ENCODE measurements around the gene F7.

Gene F7

DNA sequence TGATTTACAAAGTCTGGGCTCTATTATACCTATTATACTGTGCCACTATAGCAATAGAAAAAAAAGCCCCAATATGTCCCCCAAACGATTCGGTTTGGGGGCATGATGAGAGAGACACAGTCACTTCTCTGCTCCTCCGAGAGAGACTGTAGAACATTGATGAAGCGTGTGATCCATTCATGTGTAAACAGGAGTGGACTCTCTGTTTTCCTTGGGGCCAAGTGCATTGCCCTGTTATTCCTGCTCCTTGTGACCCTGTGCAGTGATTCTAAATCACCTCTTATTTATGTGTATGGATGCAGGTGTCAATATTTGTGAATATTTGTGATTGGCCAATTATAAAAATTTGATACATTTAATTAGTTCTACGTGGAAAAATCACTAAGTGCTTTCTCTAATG is 34.0 kb downstream of the F7 start:
- no peaks in the 10 kb centered on the region for H3K79me2 ChIP-seq (ENCODE audit: insufficient read depth, low read length)
- no peak overlapping the region for H3K4me3 ChIP-seq (ENCODE audit: insufficient read depth, low read length, poor library complexity, severe bottlenecking)
- H3K36me3 ChIP-seq (ENCODE audit: low read length) = no peaks in the 10 kb centered on the region
- no peaks in the 10 kb centered on the region for H3K9me3 ChIP-seq (ENCODE audit: insufficient read depth, low read length)
- H3K9ac ChIP-seq (ENCODE audit: low read length) = no peak overlapping the region
- H3F3A ChIP-seq (ENCODE audit: insufficient read depth) = no peaks in the 10 kb centered on the region
- no peaks in the 10 kb centered on the region for H3K27me3 ChIP-seq (ENCODE audit: low read length)
- H3K27ac ChIP-seq (ENCODE audit: low read depth, low read length) = no peak overlapping the region
- TF ChIP-seq, protein P1, sequence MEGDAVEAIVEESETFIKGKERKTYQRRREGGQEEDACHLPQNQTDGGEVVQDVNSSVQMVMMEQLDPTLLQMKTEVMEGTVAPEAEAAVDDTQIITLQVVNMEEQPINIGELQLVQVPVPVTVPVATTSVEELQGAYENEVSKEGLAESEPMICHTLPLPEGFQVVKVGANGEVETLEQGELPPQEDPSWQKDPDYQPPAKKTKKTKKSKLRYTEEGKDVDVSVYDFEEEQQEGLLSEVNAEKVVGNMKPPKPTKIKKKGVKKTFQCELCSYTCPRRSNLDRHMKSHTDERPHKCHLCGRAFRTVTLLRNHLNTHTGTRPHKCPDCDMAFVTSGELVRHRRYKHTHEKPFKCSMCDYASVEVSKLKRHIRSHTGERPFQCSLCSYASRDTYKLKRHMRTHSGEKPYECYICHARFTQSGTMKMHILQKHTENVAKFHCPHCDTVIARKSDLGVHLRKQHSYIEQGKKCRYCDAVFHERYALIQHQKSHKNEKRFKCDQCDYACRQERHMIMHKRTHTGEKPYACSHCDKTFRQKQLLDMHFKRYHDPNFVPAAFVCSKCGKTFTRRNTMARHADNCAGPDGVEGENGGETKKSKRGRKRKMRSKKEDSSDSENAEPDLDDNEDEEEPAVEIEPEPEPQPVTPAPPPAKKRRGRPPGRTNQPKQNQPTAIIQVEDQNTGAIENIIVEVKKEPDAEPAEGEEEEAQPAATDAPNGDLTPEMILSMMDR (IDR thresholded peaks at IDR 0.05; ENCODE audit: insufficient read depth, low read length, poor library complexity, severe bottlenecking) = no peak
- TF ChIP-seq EZH2phosphoT487 (conservative IDR thresholded peaks at IDR 0.05; ENCODE audit: low read length) = no peak
- H3K9me2 ChIP-seq (replicated peaks; ENCODE audit: insufficient read depth, low read length) = no peaks in the 10 kb centered on the region
- H2AFZ ChIP-seq (ENCODE audit: low read depth, low read length, severe bottlenecking) = no peak overlapping the region
- H3K4me2 ChIP-seq (ENCODE audit: low read depth, low read length, poor library complexity, severe bottlenecking) = no peak overlapping the region
- H4K20me1 ChIP-seq (ENCODE audit: low read depth, low read length) = no peaks in the 10 kb centered on the region

DNA sequence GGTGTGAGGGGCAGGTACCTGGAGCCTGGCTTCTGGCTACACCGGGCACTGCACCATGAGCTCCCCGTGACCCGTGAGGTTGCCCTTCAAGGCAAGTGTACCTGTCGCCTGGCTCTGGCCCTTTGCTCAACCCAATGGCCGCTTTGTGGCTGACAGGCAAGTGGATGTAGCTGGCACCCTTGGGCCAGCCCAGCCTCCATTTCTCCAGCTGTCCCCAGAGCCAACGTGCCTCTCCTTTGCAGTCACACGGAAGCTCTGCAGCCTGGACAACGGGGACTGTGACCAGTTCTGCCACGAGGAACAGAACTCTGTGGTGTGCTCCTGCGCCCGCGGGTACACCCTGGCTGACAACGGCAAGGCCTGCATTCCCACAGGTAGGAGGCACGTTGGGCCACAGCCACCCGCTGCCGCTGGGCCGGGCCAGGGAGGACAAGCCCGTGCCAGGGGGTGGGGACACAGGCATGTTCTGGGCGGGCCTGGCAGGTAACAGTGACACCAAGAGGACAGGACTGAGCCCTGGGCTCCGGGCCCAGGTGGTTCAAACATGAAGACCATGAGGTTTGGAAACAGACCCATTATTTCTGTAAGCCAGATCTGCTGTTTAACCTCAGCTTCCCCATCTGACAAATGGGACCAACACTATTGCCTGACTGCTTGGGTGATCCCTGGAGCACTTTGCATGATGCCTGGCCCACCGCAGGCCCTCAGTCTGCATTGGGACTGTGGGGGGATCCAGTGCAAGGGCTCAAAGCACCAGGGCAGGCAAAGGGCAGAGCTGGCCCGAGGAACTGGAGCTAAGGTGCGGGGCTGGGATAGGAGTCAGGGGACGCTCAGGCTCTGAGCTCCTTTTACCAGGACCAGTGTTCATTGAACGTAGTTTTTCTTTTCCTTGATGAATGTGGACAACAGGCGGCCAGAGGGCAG is 35.3 kb downstream of the F7 start:
- Histone ChIP-seq H3K9ac (ENCODE audit: low read length) (no peak overlapping the region), H3F3A (ENCODE audit: insufficient read depth) (no peaks in the 10 kb centered on the region), H3K36me3 (ENCODE audit: low read length) (no peaks in the 10 kb centered on the region), H3K27me3 (ENCODE audit: low read length) (no peaks in the 10 kb centered on the region), H3K27ac (ENCODE audit: low read depth, low read length) (no peak overlapping the region), H3K4me2 (ENCODE audit: low read depth, low read length, poor library complexity, severe bottlenecking) (no peak overlapping the region), H3K79me2 (ENCODE audit: insufficient read depth, low read length) (no peaks in the 10 kb centered on the region), H3K4me3 (ENCODE audit: insufficient read depth, low read length, poor library complexity, severe bottlenecking) (no peak overlapping the region), H4K20me1 (ENCODE audit: low read depth, low read length) (no peaks in the 10 kb centered on the region), H3K9me3 (ENCODE audit: insufficient read depth, low read length) (no peaks in the 10 kb centered on the region), H3K9me2 (replicated peaks; ENCODE audit: insufficient read depth, low read length) (no peaks in the 10 kb centered on the region), H2AFZ (ENCODE audit: low read depth, low read length, severe bottlenecking) (no peak overlapping the region)
- TF ChIP-seq EZH2phosphoT487 (conservative IDR thresholded peaks at IDR 0.05; ENCODE audit: low read length) = no peak
- TF ChIP-seq, protein P1 (IDR thresholded peaks at IDR 0.05; ENCODE audit: insufficient read depth, low read length, poor library complexity, severe bottlenecking) = no peak

DNA sequence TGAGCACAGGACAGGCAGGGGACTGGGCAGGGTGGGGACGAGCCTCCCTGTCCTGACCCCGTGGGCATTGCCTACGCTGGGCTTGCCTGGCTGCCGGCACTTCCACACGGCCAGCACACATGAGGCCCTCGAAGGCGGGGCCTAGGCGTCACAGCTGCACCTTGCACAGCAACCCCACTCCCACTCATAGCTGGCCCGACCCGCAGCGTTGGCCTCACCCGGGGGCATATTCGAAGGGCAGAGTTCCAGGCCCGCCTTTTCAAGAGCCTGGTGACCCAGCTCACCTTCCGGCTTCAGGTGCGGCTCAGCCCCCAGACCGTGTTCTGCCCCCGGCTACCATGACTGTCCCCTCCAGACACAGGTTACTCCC is 36.0 kb downstream of the F7 start:
- no peaks in the 10 kb centered on the region for H3K36me3 ChIP-seq (ENCODE audit: low read length)
- H3K27me3 ChIP-seq (ENCODE audit: low read length) = no peaks in the 10 kb centered on the region
- no peak overlapping the region for H3K4me2 ChIP-seq (ENCODE audit: low read depth, low read length, poor library complexity, severe bottlenecking)
- no peaks in the 10 kb centered on the region for H3F3A ChIP-seq (ENCODE audit: insufficient read depth)
- TF ChIP-seq, protein P1 (IDR thresholded peaks at IDR 0.05; ENCODE audit: insufficient read depth, low read length, poor library complexity, severe bottlenecking) = no peak
- TF ChIP-seq EZH2phosphoT487 (conservative IDR thresholded peaks at IDR 0.05; ENCODE audit: low read length) = no peak
- no peak overlapping the region for H3K27ac ChIP-seq (ENCODE audit: low read depth, low read length)
- H3K79me2 ChIP-seq (ENCODE audit: insufficient read depth, low read length) = no peaks in the 10 kb centered on the region
- no peaks in the 10 kb centered on the region for H3K9me2 ChIP-seq (replicated peaks; ENCODE audit: insufficient read depth, low read length)
- no peak overlapping the region for H2AFZ ChIP-seq (ENCODE audit: low read depth, low read length, severe bottlenecking)
- H3K9ac ChIP-seq (ENCODE audit: low read length) = no peak overlapping the region
- no peak overlapping the region for H3K4me3 ChIP-seq (ENCODE audit: insufficient read depth, low read length, poor library complexity, severe bottlenecking)
- H4K20me1 ChIP-seq (ENCODE audit: low read depth, low read length) = no peaks in the 10 kb centered on the region
- no peaks in the 10 kb centered on the region for H3K9me3 ChIP-seq (ENCODE audit: insufficient read depth, low read length)
